Thymus (tissue), 11 donors: Measurements from ENCODE around the gene EPHA6. TPM values are rescaled to one million over a fixed set of nuclear protein-coding genes. Genes with fewer than 3 reads are reported as not detected.

Experiments used
- DNase-seq, 9 donors: peaks; one replicate each; pipeline ENCODE4 v3.0.0-alpha.2; 2013; ENCODE audit warnings: low spot score in 9 of 9, low read depth in 6 of 9, missing footprints in 1 of 9
- H3K27ac ChIP-seq, 2 donors: one replicate each; pipeline ENCODE4 v1.5.1; 2013; ENCODE audit warnings: control low read depth in 1 of 2, low read depth in 1 of 2, low read length in 1 of 2, mild to moderate bottlenecking in 1 of 2, moderate library complexity in 1 of 2
- H3K27me3 ChIP-seq, 2 donors: one replicate each; pipeline ENCODE4 v1.5.1; 2013; ENCODE audit warnings: low read length in 1 of 2; ENCODE audit not compliant: control insufficient read depth in 2 of 2, insufficient read depth in 1 of 2
- H3K36me3 ChIP-seq, 2 donors: one replicate each; pipeline ENCODE4 v1.5.1; 2013; ENCODE audit warnings: low read length in 1 of 2, mild to moderate bottlenecking in 1 of 2, moderate library complexity in 1 of 2; ENCODE audit not compliant: control insufficient read depth in 2 of 2, insufficient read depth in 2 of 2
- H3K4me1 ChIP-seq, 2 donors: one replicate each; pipeline ENCODE4 v1.5.1; 2013; ENCODE audit warnings: low read length in 2 of 2; ENCODE audit not compliant: control insufficient read depth in 2 of 2, insufficient read depth in 2 of 2
- H3K4me3 ChIP-seq, 2 donors: one replicate each; pipeline ENCODE4 v1.5.1; 2013; ENCODE audit warnings: low read length in 2 of 2, control low read depth in 1 of 2, mild to moderate bottlenecking in 1 of 2
- H3K9me3 ChIP-seq, 2 donors: one replicate each; pipeline ENCODE4 v1.5.1; 2013; ENCODE audit warnings: low read length in 1 of 2, mild to moderate bottlenecking in 1 of 2; ENCODE audit not compliant: control insufficient read depth in 2 of 2, insufficient read depth in 1 of 2
- whole genome bisulfite sequencing: extraction: QIAGEN DNeasy Blood & Tissue Kit; methylation state at CpG from one replicate; pipeline ENCODE4 v1.1.7; 2013; 5-methylcytosine and 5-hydroxymethylcytosine counted together
- polyA plus RNA-seq: library from polyadenylated mRNA; stranded (reverse); fragments of 200-250 nt; gene quantifications from one replicate; pipeline ENCODE4 v1.2.3, GENCODE V29; 2013
- total RNA-seq: library from RNA; stranded (reverse); fragments of 120-200 nt; gene quantifications from one replicate; pipeline ENCODE4 v1.2.4, GENCODE V29; 2013
- donor health status: healthy.

The EPHA6 gene
- total and polyA plus RNA-seq, 2 donors: 0.09 to 1.3 TPM

DNA sequence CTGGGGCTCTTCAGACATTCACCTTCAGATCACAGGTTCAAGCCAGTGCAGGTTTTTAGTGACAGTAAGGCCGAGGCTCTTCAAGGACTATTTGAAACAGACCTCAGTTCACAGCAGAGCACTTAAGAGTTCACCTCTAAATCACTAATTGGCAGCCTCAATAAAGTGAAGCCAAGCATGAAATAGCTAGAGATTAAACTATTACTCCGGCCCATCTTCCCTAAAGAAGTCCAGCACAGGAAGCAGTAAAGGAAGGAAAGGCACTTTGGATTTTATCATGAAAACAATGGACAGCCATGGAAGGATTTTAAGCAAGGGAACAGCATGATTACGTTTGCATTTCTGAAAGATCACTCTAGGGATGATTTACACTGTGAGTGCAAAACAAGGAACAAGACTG is 922.5 kb downstream of the EPHA6 start:
- H3K27me3 ChIP-seq: no peaks in the 10 kb centered on the region
- DNase-seq: no peak
- H3K9me3 ChIP-seq: no peaks in the 10 kb centered on the region
- H3K27ac ChIP-seq: no peak overlapping the region
- 58% methylated on average over 3 of the region's 3 CpGs for WGBS
- H3K4me1 ChIP-seq: no peaks in the 10 kb centered on the region
- no peak overlapping the region for H3K4me3 ChIP-seq
- H3K36me3 ChIP-seq: no peaks in the 10 kb centered on the region

DNA sequence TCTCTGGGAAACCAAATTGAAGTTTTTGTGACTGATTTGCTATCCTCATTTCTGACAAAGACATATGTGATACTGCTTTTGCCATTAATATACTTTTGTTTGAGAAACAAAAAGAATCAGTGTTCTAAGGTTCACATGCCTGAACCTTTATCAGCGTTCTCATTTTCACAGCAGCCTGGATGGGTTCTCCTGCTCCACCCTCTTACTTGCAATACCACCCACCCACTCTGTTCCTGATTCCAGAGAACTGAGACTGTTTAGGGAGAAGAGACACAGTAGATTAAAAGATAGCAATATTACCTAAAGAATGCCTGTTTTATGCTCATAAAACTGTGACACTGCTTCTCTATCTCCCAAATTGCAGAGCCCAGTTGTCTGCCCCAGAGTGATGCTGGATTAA is 924.4 kb downstream of the EPHA6 start:
- Histone ChIP-seq H3K4me3 (no peak overlapping the region), H3K27ac (no peak overlapping the region), H3K9me3 (no peaks in the 10 kb centered on the region), H3K4me1 (no peaks in the 10 kb centered on the region), H3K27me3 (no peaks in the 10 kb centered on the region), H3K36me3 (no peaks in the 10 kb centered on the region)
- WGBS: 90% methylated on average over 1 of the region's 1 CpG
- DNase-seq: no peak

DNA sequence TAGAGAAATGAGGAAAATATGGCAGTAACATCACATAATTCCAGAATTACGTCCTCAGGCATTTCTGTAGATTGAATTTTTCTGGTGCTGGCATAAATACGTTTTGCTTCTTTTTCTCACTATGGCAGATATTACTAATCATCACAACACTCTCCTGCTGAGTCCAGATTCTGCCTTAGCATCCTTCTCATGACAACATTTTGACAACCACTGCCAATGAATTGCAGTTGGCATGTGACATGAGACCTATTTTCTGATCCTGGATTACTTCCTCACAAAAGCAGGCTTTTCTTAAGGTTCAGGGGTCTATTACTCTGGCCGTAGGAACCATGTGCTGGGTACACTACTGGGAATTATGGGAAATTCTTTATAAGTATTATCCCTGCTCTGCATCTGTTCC is 927.6 kb downstream of the EPHA6 start:
- Histone ChIP-seq H3K27me3 (no peaks in the 10 kb centered on the region), H3K4me1 (no peaks in the 10 kb centered on the region), H3K4me3 (no peak overlapping the region), H3K9me3 (no peaks in the 10 kb centered on the region), H3K36me3 (no peaks in the 10 kb centered on the region), H3K27ac (no peak overlapping the region)
- DNase-seq: no peak
- 96% methylated on average over 3 of the region's 3 CpGs for WGBS

DNA sequence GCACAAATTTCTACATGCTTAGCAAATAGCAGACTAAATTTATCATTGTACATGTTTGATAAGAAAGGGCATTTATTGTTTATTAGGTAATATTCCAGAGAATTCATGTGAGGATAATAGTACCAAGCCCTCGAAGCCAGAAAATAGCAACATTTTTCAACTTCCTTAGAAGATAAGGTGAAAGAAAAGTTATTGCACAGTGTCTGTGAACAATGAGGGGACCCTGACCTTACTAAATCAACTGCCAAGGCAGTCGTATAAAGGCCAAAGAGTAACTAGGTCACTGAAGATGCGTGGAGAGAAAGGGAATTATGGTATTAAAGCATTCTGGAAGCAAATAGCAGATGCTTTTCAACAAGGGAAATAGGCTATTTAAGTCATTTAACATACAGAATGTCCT is 929.9 kb downstream of the EPHA6 start:
- Histone ChIP-seq H3K27me3 (no peaks in the 10 kb centered on the region), H3K27ac (no peak overlapping the region), H3K4me1 (no peaks in the 10 kb centered on the region), H3K9me3 (no peaks in the 10 kb centered on the region), H3K4me3 (no peak overlapping the region), H3K36me3 (no peaks in the 10 kb centered on the region)
- 94% methylated on average over 3 of the region's 3 CpGs for WGBS
- no peak for DNase-seq

DNA sequence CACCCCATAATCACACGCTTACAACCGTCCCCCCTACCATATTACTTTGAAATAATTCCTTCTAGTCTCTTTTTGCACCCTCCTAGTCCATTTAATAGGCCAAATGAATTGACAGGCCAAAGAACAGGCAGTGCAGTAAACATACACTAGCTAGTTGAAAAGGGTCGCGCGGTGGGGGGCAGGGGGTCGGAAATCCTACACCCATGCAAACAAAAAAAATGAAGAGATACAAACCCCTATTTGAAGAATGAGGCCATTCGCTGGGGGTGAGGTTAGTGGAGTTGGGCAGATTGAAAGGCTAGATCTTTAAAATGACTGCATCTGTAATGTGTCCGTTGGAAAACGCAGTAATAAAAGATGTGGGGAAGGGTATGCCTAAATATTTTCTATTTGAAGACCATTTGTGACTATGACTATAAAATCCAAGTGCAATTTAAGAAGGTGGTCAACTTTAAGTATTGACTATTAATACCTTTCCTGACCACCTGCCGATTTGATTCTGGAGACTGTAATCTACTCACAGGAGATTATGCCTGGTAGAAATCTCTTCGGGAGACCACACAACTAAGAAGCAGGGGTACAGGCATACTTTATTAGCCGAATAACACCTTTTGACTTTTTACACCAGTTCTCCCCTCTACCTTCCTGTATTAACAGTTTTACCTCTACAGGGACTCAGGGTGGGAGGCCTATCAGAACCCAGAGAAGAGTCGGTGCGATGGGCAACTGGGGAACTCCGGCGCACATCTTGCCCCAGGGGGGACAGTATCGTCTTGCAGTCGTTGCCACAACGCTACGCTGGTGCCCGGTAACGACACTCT is 949.4 kb downstream of the EPHA6 start:
- DNase-seq: peak in 2 of 9 donors; percentile 3 to 4

DNA sequence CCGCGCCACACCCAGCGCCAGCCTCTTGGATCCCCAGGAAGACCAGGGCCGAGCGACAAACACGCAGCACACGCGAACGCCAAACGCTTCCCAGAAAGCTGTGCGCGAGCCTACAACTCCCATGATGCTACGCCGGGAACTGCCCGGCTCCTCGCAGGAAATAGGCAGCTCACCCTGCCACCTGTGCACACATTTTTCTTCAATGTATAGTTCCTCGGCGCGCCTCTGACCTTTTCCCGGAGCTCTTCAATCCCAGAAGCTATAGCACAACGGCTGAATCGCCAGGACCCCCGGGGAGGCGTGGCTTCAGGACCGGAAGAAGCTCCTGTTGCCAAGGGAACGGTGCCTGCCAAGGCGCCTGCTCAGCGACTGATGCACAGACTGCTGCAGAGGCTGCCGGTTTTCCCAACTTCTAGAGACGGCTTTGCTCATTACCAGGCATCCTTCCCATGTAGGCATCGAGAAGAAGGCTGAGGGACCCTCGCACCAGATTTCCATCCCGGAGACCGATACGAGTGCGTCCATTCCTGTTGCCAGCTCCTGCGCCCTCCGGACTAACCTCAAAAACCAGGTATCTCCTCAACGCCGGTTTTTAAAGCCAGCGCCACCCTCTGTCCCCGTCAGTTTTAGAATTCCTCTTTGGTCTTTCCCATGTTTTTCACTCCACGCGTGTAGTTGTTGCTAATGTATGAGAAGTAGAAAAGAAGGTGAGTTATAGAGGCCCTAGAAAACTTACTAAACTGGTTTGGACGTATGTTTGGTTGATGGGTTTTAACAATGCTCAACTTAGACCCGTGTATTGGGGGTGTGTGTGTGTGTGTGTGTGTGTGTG is 950.2 kb downstream of the EPHA6 start, which contains the start of gene ARL6:
TSS of gene ARL6 (plus strand) at position 352 of the 832 bp plus-strand sequence. CDS start 3,350 bp downstream, outside the sequence.
- Histone ChIP-seq H3K27me3 (no peaks in the 10 kb centered on the region), H3K4me1 (peaks cover 9% of the 10 kb centered on the region in 2 donors), H3K36me3 (no peaks in the 10 kb centered on the region), H3K27ac (peak within 1 kb of the TSS; percentile 67 to 82), H3K9me3 (no peaks in the 10 kb centered on the region), H3K4me3 (peak within 1 kb of the TSS; percentile 65 to 78)
- peak; percentile 55 to 90 (median 79) for DNase-seq
- WGBS: under 1% methylated on average over 46 of the region's 46 CpGs

More for the DNA sequence above, 949.4 kb downstream of the EPHA6 start:
- Histone ChIP-seq H3K4me1 (peaks cover 9% of the 10 kb centered on the region in 2 donors), H3K9me3 (no peaks in the 10 kb centered on the region), H3K27me3 (no peaks in the 10 kb centered on the region), H3K36me3 (no peaks in the 10 kb centered on the region), H3K27ac (peak overlapping the region in 1 of 2 donors; percentile 82), H3K4me3 (peak overlapping the region; percentile 65 to 78)
- WGBS: 35% methylated on average over 22 of the region's 22 CpGs

DNA sequence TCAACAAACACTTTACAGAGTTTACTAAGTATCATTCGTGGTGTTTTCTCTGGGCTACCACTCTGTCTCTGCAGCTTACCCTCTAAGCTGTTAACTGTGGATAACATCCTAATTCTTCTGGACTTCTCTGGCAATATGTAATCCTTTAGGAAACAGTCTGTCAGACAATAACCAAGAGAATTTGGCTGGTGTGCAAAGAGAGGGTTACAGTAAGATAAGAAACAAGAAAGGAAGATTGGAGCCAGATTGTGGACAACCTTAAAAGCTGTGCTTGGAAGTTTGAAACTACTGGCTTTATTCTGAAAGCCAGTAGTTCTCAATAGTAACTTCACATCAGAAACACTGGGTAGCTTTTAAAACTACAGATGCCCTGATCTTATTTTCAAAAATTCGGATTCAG is 950.9 kb downstream of the EPHA6 start:
- H3K4me3 ChIP-seq: peak overlapping the region; percentile 65 to 78
- 63% methylated on average over 2 of the region's 2 CpGs for WGBS
- H3K9me3 ChIP-seq: no peaks in the 10 kb centered on the region
- no peaks in the 10 kb centered on the region for H3K27me3 ChIP-seq
- DNase-seq: no peak
- peaks cover 9% of the 10 kb centered on the region in 2 donors for H3K4me1 ChIP-seq
- H3K27ac ChIP-seq: no peak overlapping the region
- no peaks in the 10 kb centered on the region for H3K36me3 ChIP-seq

DNA sequence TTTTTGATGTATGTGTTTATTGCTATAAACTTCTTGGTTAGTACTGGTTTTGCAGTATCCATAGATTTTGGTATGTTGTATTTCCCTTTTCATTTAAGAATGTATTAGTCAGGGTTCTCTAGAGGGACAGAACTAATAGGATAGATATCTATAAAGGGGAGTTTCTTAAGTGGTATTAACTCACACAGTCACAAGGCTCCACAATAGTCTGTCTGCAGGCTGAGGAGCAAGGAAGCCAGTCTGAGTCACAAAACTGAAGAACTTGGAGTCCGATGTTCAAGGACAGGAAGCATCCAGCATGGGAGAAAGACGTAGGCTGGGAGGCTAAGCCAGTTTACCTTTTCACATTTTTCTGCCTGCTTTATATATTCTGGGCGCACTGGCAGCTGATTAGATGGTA is 958.5 kb downstream of the EPHA6 start:
- Histone ChIP-seq H3K4me3 (no peak overlapping the region), H3K9me3 (no peaks in the 10 kb centered on the region), H3K27ac (no peak overlapping the region), H3K36me3 (no peaks in the 10 kb centered on the region), H3K4me1 (no peaks in the 10 kb centered on the region), H3K27me3 (no peaks in the 10 kb centered on the region)
- DNase-seq: no peak
- 96% methylated on average over 3 of the region's 3 CpGs for WGBS

DNA sequence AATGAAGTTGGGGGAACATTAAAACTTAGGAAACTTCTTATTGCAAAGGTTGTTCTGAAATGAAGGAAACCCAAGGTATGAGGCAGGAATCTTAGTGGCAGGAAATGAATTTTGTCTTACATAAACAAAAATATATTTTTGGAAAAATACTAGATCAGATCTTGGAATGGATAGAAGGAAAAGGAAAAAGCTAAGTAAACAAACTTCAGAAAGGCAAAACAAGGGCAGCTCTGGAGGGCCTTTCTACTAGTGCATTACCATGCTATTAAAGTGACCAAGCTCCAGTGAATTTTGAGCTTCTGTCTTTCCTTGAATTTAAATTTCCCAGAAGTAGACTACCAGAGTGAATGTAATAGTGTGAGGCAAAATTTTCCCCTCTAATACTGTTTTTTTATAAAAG is 963.8 kb downstream of the EPHA6 start:
- Histone ChIP-seq H3K36me3 (no peaks in the 10 kb centered on the region), H3K27me3 (no peaks in the 10 kb centered on the region), H3K4me1 (no peaks in the 10 kb centered on the region), H3K4me3 (no peak overlapping the region), H3K9me3 (no peaks in the 10 kb centered on the region), H3K27ac (no peak overlapping the region)
- DNase-seq: no peak
